D341Med (cell line): ENCODE results near the gene NRROS.
A peak's percentile ranks its signal among the peaks of the same experiment; 100 is the strongest.
"Not testable (repeated sequence)": the region's sequence is repeated elsewhere in the genome, so short reads cannot be mapped to it uniquely, and the experiment has no call there.

Experiments used
- DNase-seq: peaks from one replicate; pipeline ENCODE4 v3.0.0; 2012; ENCODE audit warnings: low spot score

NRROS gene

DNA sequence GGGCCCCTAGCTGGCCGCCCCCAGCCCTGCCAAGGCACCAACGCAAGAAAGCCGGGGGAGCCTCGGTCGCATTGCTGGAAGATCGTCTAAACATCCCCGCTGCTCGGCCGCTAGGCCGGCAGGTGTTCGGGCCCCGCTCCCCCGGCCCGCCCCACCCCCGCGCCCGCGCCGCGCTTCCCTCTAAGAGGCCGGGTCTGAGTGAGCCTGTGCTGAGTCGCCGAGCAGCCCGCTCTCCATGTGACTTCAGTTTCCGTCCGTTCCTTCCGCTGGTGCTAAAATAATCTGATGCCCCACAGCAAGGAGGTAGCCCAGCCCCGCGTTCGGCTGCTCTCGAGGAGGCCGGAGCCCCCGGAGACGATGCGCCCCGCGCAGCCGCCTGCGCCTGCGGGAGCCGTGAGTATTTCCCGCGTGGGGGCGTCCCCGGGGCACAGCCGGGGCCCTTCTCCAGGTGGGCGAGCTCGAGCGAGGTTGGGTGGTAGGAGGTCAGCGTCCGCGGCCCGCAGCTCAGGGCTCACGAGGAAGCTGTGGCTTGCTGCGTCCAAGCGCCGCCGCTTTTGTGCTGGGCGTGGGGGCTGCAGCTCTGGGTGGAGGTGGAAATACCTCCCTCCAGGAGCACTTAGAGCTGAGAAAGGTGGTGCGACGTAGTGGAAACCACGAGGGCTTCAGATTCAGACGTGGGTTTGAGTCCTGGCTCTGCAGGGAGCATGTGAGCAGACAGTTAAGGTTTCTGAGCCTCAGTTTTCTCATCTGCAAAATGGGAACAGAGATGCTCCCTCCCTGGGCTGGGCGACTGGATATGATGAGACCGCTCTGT, at the start of gene NRROS:
NRROS (plus strand) TSS at position 212 of the 814 bp plus-strand sequence. CDS start 14,846 bp downstream, outside the sequence.
- no peak for DNase-seq

- DNase-seq: no peak
These were observed 49.2 kb upstream of the NRROS start for GRCh38 chr3:196590279-196590678.

DNA sequence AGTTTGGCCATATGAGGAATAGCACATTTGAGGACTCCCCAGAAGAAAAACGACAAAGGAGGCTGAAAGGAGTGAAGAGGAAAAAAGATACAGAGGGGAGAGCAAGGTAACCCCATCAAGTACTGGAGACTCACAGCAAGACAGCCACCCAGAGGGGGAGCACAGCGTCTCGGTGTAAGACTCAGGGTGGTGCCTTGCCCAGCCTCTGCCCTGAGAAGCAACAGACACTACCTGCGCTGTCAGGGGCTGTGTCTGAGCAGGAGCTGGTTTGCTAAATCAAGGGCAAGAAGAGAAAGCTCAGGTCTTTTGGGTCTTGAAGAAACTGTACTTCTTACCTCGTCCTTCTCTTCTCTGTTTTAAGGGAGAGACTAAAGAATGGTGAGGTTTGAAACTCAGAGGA, 43.1 kb upstream of the NRROS start:
- no peak for DNase-seq

DNA sequence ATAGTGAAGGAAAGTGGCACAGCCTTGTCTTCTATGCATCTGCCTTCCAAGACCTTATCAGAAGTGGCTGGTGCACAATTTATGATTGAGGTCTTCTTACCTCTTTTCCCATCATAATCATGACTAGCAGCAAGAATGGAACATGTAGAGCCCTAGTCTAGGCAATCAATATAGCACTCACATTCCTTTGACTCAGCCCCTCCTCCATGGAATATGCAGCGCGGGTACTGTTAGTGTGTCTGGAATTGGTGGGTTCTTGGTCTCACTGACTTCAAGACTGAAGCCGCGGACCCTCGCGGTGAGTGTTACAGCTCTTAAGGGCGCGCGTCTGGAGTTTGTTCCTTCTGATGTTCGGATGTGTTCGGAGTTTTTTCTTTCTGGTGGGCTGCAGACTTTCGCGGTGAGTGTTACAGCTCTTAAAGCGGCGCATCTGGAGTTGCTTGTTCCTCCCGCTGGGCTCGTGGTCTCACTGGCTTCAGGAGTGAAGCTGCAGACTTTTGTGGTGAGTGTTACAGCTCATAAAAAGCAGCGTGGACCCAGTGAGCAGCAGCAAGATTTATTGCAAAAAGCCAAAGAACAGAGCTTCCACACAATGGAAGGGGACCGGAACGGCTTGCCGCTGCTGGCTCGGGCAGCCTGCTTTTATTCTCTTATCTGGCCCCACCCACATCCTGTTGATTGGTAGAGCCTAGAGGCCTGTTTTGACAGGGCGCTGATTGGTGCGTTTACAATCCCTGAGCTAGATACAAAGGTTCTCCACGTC, 41.3 kb upstream of the NRROS start:
- not testable (repeated sequence) for DNase-seq

- DNase-seq: no peak
These were observed 39.8 kb upstream of the NRROS start for GRCh38 chr3:196599734-196600128.

DNA sequence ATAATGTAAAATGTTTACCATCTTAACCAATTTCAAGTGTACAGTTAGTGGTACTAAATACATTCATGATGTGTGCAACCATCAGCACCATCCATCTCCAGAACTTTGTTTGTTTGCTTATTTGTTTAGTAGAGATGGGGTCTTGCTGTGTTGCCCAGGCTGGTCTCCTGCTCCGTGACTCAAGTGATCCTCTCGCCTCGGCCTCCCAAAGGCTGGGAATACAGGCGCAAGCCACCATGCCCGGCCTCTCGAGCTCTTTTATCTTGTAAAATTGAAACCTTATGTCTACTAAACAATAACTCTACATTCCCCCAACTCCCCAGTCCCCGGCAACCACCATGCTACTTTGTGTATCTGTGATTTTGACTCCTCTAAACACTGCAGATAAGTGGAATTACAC, 39.1 kb upstream of the NRROS start:
- no peak for DNase-seq

DNA sequence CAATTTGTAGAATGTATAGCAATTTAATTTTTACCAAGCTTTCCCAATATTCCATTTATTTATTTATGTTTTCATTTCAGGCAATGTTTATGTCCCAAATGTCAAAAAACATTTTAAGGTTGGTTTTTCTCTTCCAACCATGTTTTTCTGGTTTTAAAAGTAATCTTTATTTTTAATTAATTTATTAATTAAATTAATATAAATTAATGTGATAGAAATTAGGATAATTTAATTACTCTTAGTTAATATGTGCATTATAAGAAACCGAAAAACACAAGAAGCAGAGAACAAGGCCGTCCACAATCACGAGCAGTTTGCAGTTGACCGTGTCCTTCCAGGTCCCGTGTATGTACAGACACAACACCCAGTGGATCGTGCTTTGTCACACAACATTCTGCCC, 36.8 kb upstream of the NRROS start:
- DNase-seq: no peak

GRCh38 chr3:196603683-196604082, 35.8 kb upstream of the NRROS start:
- DNase-seq: no peak

GRCh38 chr3:196604548-196604947, 34.9 kb upstream of the NRROS start:
- DNase-seq: no peak

- DNase-seq: no peak
These were observed 30.8 kb upstream of the NRROS start for GRCh38 chr3:196608693-196609092.

DNA sequence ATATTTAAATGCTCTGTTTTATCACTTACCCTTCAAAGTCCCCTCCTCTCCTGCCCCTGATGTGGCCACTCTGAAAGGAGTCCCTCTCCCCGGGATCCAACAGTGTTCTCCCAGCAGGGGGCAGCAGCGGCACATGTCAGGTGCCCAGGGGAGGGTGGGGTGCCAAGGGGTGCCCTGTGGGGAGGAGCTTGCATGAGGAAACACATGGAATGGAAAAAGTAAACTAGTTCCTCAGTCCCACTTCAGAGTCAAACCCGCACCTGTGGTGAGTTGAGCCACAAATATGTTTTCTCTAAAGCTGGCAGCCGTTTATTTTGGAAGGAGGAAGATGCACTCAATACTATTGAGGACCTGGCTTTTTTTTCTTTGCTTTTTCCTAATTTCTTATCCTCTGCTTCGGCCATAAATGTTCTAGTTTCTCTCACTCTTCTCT, 30.1 kb upstream of the NRROS start:
- DNase-seq: peak; percentile 93

DNA sequence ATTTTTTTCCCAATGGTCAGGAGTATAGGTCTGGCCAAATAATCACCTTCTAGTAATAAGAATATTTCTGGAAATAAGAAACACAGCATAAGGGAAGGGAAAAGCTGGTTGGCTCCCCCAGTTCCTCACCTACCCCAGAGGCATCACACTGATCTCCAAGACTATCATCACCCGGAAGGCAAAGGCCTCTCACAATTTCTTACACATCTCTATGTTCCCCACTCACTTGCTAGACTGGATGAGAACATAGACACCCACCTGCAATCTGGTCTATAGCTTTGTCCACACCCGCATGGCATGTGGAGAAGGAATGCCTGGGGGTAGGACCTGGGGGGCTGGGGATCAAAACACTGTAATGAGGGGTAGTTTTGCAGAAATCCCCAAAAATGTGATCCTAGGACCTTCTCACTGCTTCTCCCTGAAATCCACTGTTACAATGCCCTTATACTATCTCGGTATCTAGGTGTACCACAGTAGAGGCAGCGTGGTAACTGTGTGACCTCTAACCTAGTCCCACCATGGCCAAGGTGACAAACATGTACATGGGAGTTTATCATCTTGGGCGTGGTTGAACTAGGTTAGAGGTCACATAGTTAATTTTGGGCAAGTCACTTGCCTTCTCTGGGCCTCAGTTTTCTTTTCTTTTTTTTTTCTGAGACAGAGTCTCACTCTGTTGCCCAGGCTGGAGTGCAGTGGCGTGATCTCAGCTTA, 29.5 kb upstream of the NRROS start:
- DNase-seq: no peak

- DNase-seq: no peak
These were observed 27.6 kb upstream of the NRROS start for GRCh38 chr3:196611761-196612483.

DNA sequence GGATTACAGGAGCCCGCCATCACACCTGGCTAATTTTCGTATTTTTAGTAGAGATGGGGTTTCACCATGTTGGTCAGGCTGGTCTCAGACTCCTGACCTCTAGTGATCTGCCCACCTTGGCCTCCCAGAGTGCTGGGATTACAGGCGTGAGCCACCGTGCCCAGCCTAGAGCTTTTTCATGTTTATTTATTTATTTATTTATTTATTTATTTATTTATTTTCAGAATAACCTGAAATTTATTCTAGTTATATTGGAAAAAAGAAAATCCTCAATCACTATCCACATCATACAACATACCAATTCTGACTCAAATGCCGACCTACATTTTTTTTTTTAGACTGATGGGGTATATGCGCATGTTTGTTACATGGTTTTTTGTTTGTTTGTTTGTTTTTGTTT, 24.3 kb upstream of the NRROS start:
- not testable (repeated sequence) for DNase-seq

DNA sequence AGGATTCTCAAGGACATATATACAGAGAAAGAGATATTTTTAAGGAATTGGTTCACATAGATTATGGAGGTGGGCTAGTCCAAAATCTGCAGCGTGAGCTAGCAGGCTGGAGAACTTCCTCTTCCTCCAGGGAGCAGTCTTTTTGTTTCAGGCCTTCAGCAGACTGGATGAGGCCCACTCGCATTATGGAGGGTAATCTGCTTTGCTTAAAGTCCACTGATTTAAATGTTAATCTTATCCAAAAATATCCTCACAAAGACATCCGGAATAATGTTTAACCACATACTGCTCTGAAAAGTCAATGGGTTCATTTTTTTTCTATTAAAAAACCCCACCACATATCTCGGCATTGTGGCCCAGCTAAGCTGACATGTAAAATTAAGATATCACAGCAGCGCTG, 22.2 kb upstream of the NRROS start:
- DNase-seq: no peak

- DNase-seq: no peak
These were observed 20.3 kb upstream of the NRROS start for GRCh38 chr3:196619223-196619622.

- not testable (repeated sequence) for DNase-seq
These were observed 19.9 kb upstream of the NRROS start for GRCh38 chr3:196619627-196620026.

DNA sequence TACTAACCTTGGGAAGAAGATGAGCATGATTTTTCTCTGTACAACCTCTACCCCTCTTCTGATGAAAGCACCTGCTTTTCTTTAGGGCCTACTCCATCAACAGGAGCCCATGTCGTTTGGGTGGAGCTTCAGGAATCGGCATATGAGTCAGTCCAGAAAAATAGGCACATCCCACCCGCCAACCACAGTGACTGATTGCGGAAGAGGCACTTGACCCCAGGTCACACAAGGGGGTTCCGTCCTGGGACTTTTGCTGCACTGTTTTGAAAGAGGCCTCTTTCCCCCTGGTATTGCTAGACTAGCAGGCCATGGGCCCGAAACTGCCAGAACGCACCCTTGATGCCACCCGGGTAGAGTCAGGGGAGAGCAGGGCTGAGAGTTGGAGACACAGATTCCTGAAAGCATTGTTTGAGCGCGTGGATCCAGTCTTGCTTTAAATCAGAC, 19.3 kb upstream of the NRROS start:
- no peak for DNase-seq

GRCh38 chr3:196620684-196621083, 18.8 kb upstream of the NRROS start:
- DNase-seq: no peak

DNA sequence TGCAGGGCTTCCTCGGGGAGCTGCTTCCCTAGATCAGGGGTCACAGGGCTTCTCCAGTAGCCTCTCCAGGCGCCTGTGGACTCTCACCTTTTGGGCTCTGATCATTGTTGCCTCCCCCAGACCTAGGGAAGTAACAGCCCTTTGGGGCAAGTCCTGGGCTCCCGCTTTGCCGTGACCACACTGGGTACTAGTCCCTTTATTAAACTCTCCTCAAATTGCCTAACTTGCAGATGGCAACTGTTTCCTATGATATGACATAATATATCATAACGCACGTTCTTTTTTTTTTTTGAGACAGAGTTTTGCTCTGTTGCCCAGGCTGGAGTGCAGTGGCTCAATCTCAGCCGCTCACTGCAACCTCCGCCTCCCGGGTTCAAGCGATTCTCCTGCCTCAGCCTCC, 17.9 kb upstream of the NRROS start:
- no peak for DNase-seq

- no peak for DNase-seq
These were observed 15.3 kb upstream of the NRROS start for GRCh38 chr3:196624067-196624790.
